ENCODE measurements around the gene KCTD2.
"Not testable (repeated sequence)": the region's sequence is repeated elsewhere in the genome, so short reads cannot be mapped to it uniquely, and the experiment has no call there.

Gene KCTD2

GRCh38 chr17:75046407-75047289, at the start of gene KCTD2, which contains the start of gene ATP5PD:
Gene KCTD2 (plus strand): TSS chr17:75047225. CDS start chr17:75047251, 26 bp downstream.
Gene ATP5PD (minus strand): TSS chr17:75046969. CDS start chr17:75042650, 4,319 bp downstream.
- peak; percentile 81 for DNase-seq (ENCODE audit: low read depth)

GRCh38 chr17:74998783-74999182, 48.2 kb upstream of the KCTD2 start:
- no peak for DNase-seq (ENCODE audit: low read depth)

GRCh38 chr17:74999523-74999922, 47.5 kb upstream of the KCTD2 start:
- no peak for DNase-seq (ENCODE audit: low read depth)

- DNase-seq (ENCODE audit: low read depth) = no peak
These were observed 44.8 kb upstream of the KCTD2 start for GRCh38 chr17:75001915-75002843.

- no peak for DNase-seq (ENCODE audit: low read depth)
These were observed 43.7 kb upstream of the KCTD2 start for GRCh38 chr17:75003070-75003956.

- no peak for DNase-seq (ENCODE audit: low read depth)
These were observed 43.1 kb upstream of the KCTD2 start for GRCh38 chr17:75003957-75004355.

GRCh38 chr17:75004371-75004770, 42.7 kb upstream of the KCTD2 start:
- DNase-seq (ENCODE audit: low read depth) = no peak

- no peak for DNase-seq (ENCODE audit: low read depth)
These were observed 41.7 kb upstream of the KCTD2 start for GRCh38 chr17:75005291-75005690.

GRCh38 chr17:75006084-75006483, 40.9 kb upstream of the KCTD2 start:
- not testable (repeated sequence) for DNase-seq (ENCODE audit: low read depth)

GRCh38 chr17:75006653-75007052, 40.4 kb upstream of the KCTD2 start:
- DNase-seq (ENCODE audit: low read depth) = no peak

GRCh38 chr17:75008373-75008772, 38.7 kb upstream of the KCTD2 start:
- DNase-seq (ENCODE audit: low read depth) = no peak

GRCh38 chr17:75009139-75009724, 37.8 kb upstream of the KCTD2 start:
- no peak for DNase-seq (ENCODE audit: low read depth)

- no peak for DNase-seq (ENCODE audit: low read depth)
These were observed 36.2 kb upstream of the KCTD2 start for GRCh38 chr17:75010683-75011400.

GRCh38 chr17:75011401-75012095, 35.5 kb upstream of the KCTD2 start:
- DNase-seq (ENCODE audit: low read depth) = no peak

- DNase-seq (ENCODE audit: low read depth) = no peak
These were observed 35.0 kb upstream of the KCTD2 start for GRCh38 chr17:75012096-75012345.

- peak; percentile 58 for DNase-seq (ENCODE audit: low read depth)
These were observed 34.5 kb upstream of the KCTD2 start, which contains the start of gene MRPL58 for GRCh38 chr17:75012346-75013091. Gene MRPL58 (plus strand): TSS chr17:75012670. CDS start chr17:75012687, 17 bp downstream.

- no peak for DNase-seq (ENCODE audit: low read depth)
These were observed 33.9 kb upstream of the KCTD2 start for GRCh38 chr17:75013092-75013559.

- no peak for DNase-seq (ENCODE audit: low read depth)
These were observed 27.9 kb upstream of the KCTD2 start for GRCh38 chr17:75019146-75019545.

- DNase-seq (ENCODE audit: low read depth) = no peak
These were observed 27.3 kb upstream of the KCTD2 start for GRCh38 chr17:75019710-75020109.
